Inferior parietal cortex (tissue), 1 donor: Measurements from ENCODE around the gene AFAP1L1.

Source experiments
- DNase-seq: peaks from one replicate; pipeline ENCODE4 v3.0.0-alpha.2; 2016; ENCODE audit errors: extremely low spot score

Gene AFAP1L1

GRCh38 chr5:149284501-149284900 lies 12.8 kb downstream of the AFAP1L1 start:
- no peak for DNase-seq

- DNase-seq, result no peak
Measured at GRCh38 chr5:149285153-149285552, 13.5 kb downstream of the AFAP1L1 start.

DNA sequence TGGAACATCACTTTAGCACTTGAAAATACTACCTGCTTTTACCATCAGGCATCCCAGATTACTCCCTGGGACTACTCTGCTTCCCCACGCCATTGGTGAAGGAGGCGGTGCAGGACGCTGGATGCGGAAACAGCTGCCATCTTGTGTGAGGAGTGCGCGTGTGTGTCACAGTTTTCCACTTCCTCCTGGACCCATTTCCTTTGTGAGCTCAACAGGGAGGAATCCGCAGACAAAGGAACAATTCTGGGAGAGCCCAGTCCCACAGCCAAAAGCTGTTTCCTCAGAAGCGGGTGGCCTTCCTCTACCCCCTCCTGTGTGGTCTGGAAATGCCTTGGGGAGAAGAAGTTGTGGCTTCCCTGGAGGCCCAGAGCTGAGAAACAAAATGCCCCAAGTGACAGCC lies 16.8 kb downstream of the AFAP1L1 start:
- DNase-seq, result no peak

- DNase-seq, result no peak
Measured at GRCh38 chr5:149289301-149289700, 17.6 kb downstream of the AFAP1L1 start.

DNA sequence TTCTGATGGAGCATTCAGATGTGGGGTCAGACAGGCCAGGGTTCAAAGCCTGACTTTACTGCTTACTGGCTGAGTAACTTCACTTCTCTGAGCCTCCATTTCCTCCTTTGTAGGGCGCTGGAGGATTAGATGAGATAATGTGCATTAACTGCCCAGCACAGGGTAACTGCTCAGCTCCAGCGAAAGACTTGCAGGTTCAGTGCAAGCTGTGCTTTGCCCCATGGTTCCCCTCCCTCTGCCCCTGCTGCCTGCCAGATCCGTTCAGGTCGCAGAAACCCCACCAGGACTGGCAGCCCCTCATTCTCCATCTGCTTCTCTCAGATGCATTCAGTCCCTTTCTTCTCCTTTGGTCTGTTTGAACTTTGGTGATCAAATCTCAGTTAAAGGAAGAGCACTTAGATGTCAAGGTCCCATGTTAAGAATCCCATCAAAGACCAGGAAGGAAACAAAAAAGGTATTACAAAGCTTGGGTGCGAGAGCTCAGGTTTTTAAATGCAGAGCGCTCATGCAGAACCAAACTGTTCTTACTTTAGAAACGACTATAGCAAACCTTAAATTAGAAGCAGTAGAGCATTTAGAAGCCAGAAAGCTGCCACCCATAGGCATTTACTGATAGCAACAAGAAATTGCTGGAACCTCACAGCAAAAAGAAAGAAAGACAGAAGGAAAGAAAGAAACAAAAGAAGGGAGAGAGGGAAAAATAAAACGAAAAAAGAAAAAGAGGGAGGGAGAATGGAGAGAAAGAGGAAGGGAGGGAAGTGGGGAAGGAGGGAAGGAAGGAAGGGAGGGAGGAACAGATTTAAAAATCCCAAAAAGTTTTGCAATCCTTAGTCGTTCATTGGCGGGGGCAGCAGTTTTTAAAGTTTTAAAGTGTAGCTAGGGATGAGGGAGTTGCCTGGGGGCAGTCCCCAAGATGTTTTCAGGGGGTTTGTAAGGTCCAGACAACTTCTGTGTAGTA lies 23.5 kb downstream of the AFAP1L1 start:
- no peak for DNase-seq

DNA sequence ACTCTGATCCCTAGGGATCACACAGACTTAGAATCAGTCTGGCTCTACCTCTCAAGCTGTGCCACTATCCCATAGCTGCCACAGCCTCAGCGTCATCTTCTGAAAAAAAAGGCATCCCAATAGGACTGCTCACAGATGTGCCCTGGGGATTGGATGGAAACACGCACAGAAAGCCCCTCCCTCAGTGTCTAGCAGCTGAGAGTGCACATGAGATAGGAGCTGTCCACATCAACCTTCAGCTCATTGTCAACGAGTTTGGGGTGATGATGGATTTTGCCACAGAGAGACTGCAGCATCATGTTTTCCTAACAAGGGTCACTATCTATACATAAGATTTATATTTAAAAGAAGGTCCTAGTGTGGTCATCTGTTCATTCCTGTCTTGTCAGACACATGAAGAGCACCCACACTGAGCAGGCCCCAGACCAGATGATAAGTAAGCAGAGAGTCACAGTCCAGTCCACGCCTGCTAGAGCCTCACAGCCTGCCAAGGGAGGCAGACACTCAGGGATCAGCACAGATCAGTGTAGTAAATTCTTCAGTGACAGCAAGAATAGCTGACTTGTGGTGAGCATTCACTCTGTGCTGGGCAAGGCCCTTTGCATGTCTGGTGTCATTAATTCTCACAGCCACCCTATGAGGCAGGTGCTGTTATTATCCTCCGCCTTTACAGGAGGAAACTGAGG lies 25.8 kb downstream of the AFAP1L1 start:
- DNase-seq, result no peak

DNA sequence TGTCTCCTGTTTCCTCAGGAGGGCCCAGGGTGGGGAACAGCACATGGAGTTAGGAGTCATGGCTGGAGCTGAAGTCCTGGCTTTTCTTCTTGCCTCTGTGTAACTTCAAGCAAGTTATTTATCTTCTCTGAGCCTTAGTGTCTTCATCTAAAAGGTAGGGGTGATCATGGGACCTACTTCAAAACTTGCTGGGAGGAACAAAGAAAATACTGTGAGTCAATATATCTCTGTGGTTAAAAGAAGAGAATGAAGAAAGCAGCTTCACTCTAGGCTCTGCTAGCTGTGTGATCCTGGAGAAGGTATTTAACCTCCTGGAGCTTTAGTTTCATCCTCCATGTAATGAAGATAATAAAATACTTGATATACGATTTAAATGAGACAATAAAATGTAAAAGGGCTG lies 26.5 kb downstream of the AFAP1L1 start:
- no peak for DNase-seq

DNA sequence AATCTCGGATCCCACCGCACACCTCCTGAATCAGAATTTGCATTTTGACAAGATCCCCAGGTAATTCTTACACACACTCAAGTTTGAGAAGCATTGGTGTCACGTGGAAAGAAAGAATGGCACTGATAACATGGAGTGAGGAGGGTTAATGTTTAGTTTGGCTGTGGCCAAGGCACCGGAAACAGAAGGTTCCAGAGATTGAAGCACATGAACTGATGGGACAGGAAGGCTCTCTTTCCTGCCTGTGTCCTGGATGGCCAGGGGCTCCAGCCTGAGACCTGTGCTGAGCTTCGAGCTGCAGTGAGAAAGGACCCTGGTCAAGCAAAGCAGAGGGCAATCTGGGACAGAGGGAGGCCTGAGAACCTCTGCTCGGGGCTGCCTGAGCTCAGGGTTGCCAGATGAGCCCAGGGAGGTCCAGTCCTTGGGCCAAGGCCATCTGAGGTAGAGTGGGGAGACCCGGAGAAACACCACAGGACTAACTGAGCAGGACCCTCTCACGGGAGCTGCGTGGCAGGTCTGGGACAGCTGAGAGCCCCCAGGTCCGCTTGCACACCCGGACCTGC lies 27.3 kb downstream of the AFAP1L1 start:
- no peak for DNase-seq

- no peak for DNase-seq
Measured at GRCh38 chr5:149299451-149300054, 27.9 kb downstream of the AFAP1L1 start.

GRCh38 chr5:149300441-149300840 lies 28.8 kb downstream of the AFAP1L1 start:
- DNase-seq, result no peak

GRCh38 chr5:149301049-149301743 lies 29.5 kb downstream of the AFAP1L1 start:
- DNase-seq, result no peak

- no peak for DNase-seq
Measured at GRCh38 chr5:149301744-149302380, 30.2 kb downstream of the AFAP1L1 start.

DNA sequence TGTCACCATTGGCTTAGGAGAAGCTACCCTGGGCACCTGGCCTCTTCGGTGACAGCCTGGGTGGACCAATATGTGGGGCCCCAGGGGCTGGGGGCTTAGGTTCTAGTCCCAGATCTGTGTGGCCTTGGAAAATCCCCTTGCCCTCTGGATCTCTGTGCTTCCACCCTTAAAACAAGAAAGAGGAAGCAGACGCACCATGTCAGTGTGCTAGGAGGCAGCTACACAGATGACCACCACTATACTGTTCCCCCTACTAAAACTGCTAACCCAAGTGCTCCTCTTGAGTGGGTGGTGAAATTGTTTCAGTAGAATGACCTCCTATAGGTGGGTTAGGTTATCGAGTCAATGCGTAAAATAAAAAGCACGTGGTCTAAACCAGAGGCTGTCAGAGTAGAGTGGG lies 31.0 kb downstream of the AFAP1L1 start:
- DNase-seq, result no peak

- no peak for DNase-seq
Measured at GRCh38 chr5:149303210-149303609, 31.6 kb downstream of the AFAP1L1 start.

DNA sequence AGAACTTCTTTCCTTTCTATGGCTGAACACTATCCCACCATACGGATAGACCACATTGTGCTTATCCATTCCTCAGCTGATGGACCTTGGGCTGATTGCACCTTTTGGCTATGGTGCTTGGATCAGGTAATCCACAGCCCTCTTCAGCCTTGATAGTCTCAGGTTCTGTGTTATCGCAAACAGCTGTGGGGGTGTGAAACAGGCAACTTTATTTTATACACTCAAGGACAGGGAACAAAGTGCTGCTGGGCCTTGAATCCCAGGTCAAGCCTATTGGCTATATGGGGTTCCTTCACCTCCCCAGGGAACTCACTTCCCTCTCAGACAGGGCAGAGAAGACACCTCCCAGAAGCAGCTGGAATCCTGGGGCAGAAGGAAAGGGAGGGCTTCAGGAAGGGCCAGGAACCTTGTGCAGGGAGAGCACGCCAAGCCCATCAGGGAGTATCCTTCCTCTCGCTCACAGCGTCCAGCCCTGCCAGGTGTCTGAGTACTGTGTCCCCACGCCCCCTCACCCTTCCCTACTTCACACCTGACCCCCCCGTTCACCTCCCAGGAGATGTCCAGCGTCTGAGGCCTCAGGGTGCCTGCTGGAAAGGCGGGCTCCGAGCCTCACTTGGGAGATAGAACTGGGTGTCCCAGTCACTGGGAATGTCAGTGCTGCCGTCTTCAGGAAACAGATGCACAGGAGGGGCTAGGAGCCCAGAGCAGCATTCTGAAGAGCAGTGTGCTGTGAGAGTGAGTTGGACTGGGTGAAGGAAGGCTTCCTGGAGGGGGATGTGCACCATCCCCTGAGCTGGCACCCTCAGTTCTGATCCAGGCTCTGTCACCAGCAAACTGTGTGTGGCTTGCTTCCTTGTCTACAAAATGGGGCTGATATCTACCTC lies 32.8 kb downstream of the AFAP1L1 start:
- no peak for DNase-seq

DNA sequence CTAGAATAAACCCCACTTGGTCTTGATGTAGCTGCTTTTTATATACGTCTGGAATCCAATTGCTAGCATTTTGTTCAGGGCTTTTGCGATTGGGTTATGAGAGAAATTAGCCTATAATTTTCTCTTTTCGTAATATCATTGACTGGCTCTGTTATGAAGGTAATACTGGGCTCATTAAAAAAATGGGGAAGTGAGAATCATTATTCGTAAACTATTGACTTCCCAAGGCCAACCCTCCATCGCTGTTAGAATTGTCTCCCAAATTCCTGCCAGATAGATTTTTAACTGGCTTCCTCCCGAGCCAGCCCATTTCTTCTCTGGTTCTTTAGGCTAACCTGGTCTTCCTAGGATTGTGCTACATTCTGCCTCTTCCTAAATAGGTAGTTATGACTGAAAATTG lies 37.7 kb downstream of the AFAP1L1 start:
- DNase-seq, result no peak

GRCh38 chr5:149310488-149310887 lies 38.8 kb downstream of the AFAP1L1 start:
- DNase-seq, result no peak

GRCh38 chr5:149310947-149311658 lies 39.4 kb downstream of the AFAP1L1 start:
- DNase-seq, result no peak

DNA sequence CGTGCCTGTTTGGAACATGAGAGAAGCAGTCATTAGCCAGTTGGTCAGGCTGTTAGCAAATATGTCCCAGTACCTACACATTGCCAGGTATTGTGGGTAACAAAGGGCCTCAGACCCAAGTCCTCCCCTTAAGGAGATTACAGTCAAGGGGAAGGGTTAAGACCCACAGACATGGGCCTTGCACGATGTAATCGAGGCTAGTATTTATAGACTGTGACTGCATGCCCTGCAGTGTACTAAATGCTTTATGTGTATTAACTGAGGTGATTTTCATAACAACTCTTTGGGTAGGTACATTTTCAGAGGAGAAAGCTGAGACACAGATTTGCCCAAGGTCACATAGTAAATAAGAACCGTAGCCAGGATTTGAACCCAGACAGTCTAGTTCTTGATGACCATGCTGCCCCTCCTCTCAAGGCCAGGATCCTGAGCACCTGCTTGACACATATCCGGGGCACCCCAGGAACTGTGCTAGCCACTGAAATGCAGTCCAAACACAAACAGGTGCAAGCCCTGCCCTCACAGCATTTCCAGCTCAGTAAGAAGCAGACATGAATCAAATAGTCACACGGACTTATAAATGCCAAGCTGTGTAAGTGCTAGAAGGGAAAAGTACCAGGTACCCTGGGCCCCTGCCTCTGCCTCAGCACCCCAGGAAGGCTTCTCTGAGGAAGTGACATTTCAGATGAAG lies 41.6 kb downstream of the AFAP1L1 start:
- no peak for DNase-seq
